ENCODE data around the gene ELK4. TPM values are rescaled to one million over a fixed set of nuclear protein-coding genes. Genes with fewer than 3 reads are reported as not detected.

Gene ELK4
- total and polyA plus RNA-seq, 12 donors, result 4.7 to 45.6 (median 38.9) TPM

DNA sequence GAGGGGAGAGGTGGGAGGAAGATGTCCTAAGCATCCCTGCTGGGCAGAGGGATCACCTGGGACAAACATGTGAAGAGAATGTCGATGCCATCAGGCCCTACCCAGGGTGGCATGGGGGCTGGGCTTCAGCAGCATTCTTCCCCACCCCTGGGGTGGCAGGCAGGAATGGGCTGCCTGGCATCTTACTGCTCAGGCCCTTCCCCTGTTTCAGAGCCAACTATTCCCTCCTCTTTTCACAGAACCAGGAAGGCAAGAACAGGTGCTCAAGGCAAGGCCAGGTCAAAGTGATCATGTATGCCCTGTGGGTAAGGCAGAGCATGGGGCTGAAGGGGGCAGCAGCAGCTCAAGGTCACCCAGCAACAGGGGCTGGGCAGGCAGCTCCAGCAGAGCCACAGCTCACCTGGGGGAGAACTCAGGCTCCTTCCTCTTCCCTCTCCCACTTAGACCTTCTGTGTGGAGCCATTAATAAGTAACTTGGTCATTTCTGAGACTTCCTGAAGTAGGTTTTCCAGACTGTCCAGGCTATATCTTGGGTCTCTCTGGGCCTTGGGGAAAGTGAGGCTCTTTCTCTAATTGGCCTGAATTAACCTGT, 56.4 kb downstream of the ELK4 start:
- no peak for ATAC-seq
- Histone ChIP-seq H3K36me3 (no peaks in the 10 kb centered on the region), H3K27me3 (peaks cover 0 to 18% (median 8%) of the 10 kb centered on the region in 7 donors), H3K9me3 (no peaks in the 10 kb centered on the region), H3K4me1 (no peaks in the 10 kb centered on the region), H3K4me3 (no peak overlapping the region), H3K27ac (no peak overlapping the region)
- intact Hi-C loops (cut with DNase I), result no loop called here
- 62 to 67% methylated on average over 1 of the region's 1 CpG for WGBS, 2 donors
- TF ChIP-seq, protein P1, sequence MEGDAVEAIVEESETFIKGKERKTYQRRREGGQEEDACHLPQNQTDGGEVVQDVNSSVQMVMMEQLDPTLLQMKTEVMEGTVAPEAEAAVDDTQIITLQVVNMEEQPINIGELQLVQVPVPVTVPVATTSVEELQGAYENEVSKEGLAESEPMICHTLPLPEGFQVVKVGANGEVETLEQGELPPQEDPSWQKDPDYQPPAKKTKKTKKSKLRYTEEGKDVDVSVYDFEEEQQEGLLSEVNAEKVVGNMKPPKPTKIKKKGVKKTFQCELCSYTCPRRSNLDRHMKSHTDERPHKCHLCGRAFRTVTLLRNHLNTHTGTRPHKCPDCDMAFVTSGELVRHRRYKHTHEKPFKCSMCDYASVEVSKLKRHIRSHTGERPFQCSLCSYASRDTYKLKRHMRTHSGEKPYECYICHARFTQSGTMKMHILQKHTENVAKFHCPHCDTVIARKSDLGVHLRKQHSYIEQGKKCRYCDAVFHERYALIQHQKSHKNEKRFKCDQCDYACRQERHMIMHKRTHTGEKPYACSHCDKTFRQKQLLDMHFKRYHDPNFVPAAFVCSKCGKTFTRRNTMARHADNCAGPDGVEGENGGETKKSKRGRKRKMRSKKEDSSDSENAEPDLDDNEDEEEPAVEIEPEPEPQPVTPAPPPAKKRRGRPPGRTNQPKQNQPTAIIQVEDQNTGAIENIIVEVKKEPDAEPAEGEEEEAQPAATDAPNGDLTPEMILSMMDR (IDR thresholded peaks at IDR 0.05), result no peak
- DNase-seq, result no peak

DNA sequence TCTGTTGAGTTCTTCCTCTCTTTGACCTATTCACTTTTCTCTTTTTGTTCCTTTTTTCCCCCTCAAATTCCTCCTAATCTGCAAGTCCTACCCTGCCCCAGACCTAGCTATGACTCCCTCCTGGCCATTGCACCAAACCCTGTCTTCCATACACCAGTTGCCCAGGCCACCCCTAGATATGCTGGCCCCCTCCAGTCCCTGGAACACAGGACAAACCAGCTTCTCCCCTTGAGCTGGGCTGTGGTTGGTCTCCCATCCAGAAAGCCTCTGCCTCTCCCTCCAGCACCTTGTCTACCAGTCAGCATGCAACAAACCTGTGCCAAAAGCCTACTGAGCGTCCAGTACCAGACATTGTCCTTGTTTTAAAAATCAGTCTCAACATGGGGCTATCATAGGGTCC, 59.4 kb downstream of the ELK4 start:
- Histone ChIP-seq H3K9me3 (no peaks in the 10 kb centered on the region), H3K4me1 (peaks cover 0 to 11% (median 3%) of the 10 kb centered on the region in 9 donors), H3K27me3 (peaks cover 0 to 41% (median 18%) of the 10 kb centered on the region in 7 donors), H3K36me3 (no peaks in the 10 kb centered on the region), H3K27ac (no peak overlapping the region), H3K4me3 (no peak overlapping the region)
- WGBS, 2 donors, result 87 to 91% methylated on average over 1 of the region's 1 CpG
- intact Hi-C loops (cut with DNase I), result loop anchor here in 1 of 10 donors (5.0 kb wide), 1 partner anchor 40 kb away; no protein-coding TSS in a partner anchor
- TF ChIP-seq, protein P1 (IDR thresholded peaks at IDR 0.05), result no peak
- ATAC-seq (no peak), DNase-seq (no peak)

DNA sequence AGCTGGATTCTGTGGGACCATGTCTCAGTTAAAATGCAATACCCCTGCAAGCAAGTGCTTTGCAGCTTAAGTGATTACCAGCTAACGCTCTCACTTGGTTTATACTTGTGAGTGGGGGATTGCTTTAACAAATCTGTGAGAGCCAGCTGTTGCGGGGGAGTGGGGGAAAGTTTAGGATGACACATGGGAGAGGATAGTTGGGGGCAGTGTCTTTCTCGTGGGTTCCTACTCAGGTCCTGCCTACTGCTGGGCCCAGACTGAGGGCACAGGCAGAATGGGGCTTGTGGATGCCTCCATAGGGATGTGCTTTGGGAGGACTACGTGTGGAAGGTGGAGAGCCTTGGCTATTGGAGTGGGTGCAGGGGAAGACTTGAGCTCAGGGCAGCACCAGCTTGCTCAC, 60.1 kb downstream of the ELK4 start:
- intact Hi-C loops (cut with DNase I), result loop anchor here in 1 of 10 donors (5.0 kb wide), 1 partner anchor 39 kb away; no protein-coding TSS in a partner anchor
- no peak overlapping the region for H3K4me3 ChIP-seq
- WGBS, 2 donors, result 76 to 82% methylated on average over 4 of the region's 4 CpGs
- DNase-seq (no peak), ATAC-seq (no peak)
- H3K4me1 ChIP-seq, result peaks cover 0 to 11% (median 3%) of the 10 kb centered on the region in 9 donors
- no peaks in the 10 kb centered on the region for H3K9me3 ChIP-seq
- TF ChIP-seq, protein P1 (IDR thresholded peaks at IDR 0.05), result no peak
- H3K27ac ChIP-seq, result no peak overlapping the region
- H3K36me3 ChIP-seq, result no peaks in the 10 kb centered on the region
- peaks cover 0 to 47% (median 24%) of the 10 kb centered on the region in 7 donors for H3K27me3 ChIP-seq

DNA sequence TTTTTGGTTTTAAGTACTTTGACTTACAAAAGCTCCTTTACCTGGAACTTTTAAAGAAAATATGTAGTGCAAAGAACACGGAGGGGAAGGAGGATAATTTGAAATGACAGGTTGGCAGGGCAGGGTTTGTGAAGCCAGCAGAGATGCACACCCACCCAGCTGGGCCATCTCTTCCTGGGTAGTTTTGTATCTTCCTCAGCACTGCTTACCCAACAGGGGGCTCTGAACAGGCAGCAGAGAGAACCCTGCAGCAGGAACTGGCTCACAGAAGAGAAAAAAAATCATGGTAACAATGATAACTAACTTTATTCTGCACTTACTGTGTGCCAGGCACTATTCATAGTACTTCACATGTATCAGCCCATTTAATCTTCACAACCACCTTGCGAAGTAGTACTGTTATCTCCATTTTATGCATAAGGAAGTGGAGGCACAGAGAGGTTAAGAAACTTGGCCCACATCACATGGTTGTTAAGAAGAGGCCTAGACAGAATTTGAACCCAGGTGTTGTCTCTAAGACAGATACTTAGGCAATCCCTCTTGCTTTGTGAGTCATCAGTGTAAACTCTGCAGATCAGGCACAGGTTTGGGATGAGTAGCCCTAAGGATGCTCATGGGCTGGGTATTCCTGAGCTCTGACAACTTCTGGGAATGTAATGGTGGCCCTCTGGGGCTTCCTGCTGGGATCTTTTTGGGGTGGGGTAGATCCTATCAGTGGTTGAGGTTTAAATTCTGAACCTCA, 60.8 kb downstream of the ELK4 start:
- TF ChIP-seq, protein P1 (IDR thresholded peaks at IDR 0.05), result no peak
- peaks cover 0 to 11% (median 3%) of the 10 kb centered on the region in 9 donors for H3K4me1 ChIP-seq
- no peak overlapping the region for H3K27ac ChIP-seq
- intact Hi-C loops (cut with DNase I), result loop anchor here in 1 of 10 donors (5.0 kb wide), 1 partner anchor 39 kb away; no protein-coding TSS in a partner anchor
- H3K4me3 ChIP-seq, result no peak overlapping the region
- H3K27me3 ChIP-seq, result peaks cover 0 to 55% (median 25%) of the 10 kb centered on the region in 7 donors
- H3K36me3 ChIP-seq, result no peaks in the 10 kb centered on the region
- DNase-seq, result no peak
- no peak for ATAC-seq
- no peaks in the 10 kb centered on the region for H3K9me3 ChIP-seq
- WGBS, 2 donors, result 91 to 92% methylated on average over 2 of the region's 2 CpGs

Data from heart right ventricle (tissue), 16 donors.